ENCODE data around the gene TNFSF9. TPM values are rescaled to one million over a fixed set of nuclear protein-coding genes. Genes with fewer than 3 reads are reported as not detected.
"Not testable (repeated sequence)": the region's sequence is repeated elsewhere in the genome, so short reads cannot be mapped to it uniquely, and the experiment has no call there.

TNFSF9 gene
- total RNA-seq, 2 experiments from 2014 or later: 2.6 to 3.7 TPM

GRCh38 chr19:6577476-6578125, 46.8 kb downstream of the TNFSF9 start:
- ATAC-seq (ENCODE audit: low read depth) (peak; percentile 89), DNase-seq (no peak)
- H3K27me3 Mint-ChIP-seq: peaks cover 4% of the 10 kb centered on the region
- no peaks in the 10 kb centered on the region for H3K36me3 Mint-ChIP-seq
- H3K9me3 Mint-ChIP-seq: no peaks in the 10 kb centered on the region
- no peak overlapping the region for H3K27ac Mint-ChIP-seq
- no peak overlapping the region for H3K4me3 Mint-ChIP-seq
- H3K4me1 Mint-ChIP-seq: peaks cover 2% of the 10 kb centered on the region
- POLR2A ChIA-PET: interaction anchor here (2.1 kb wide), 1 partner anchor 10 kb away, joined by 6 read pairs; no protein-coding TSS in a partner anchor

GRCh38 chr19:6579450-6580178, 48.8 kb downstream of the TNFSF9 start:
- no peaks in the 10 kb centered on the region for H3K36me3 Mint-ChIP-seq
- POLR2A ChIA-PET: no interaction called here
- H3K4me1 Mint-ChIP-seq: peaks cover 2% of the 10 kb centered on the region
- peaks cover 4% of the 10 kb centered on the region for H3K27me3 Mint-ChIP-seq
- no peak overlapping the region for H3K27ac Mint-ChIP-seq
- no peak overlapping the region for H3K4me3 Mint-ChIP-seq
- DNase-seq (no peak), ATAC-seq (ENCODE audit: low read depth) (no peak)
- H3K9me3 Mint-ChIP-seq: no peaks in the 10 kb centered on the region

- no peak overlapping the region for H3K4me3 Mint-ChIP-seq
- H3K36me3 Mint-ChIP-seq: no peaks in the 10 kb centered on the region
- no peak overlapping the region for H3K27ac Mint-ChIP-seq
- peaks cover 4% of the 10 kb centered on the region for H3K27me3 Mint-ChIP-seq
- no peaks in the 10 kb centered on the region for H3K9me3 Mint-ChIP-seq
- POLR2A ChIA-PET: no interaction called here
- no peak for ATAC-seq (ENCODE audit: low read depth)
- peaks cover 2% of the 10 kb centered on the region for H3K4me1 Mint-ChIP-seq
- no peak for DNase-seq
These were observed 49.5 kb downstream of the TNFSF9 start for GRCh38 chr19:6580313-6580712.

- DNase-seq; H3K36me3 Mint-ChIP-seq; H3K27ac Mint-ChIP-seq; H3K9me3 Mint-ChIP-seq; ATAC-seq (ENCODE audit: low read depth); H3K4me3 Mint-ChIP-seq: not testable (repeated sequence)
- Mint-ChIP-seq H3K4me1 (peaks cover 11% of the 10 kb centered on the region), H3K27me3 (peaks cover 14% of the 10 kb centered on the region)
- POLR2A ChIA-PET: interaction anchor here (0.6 kb wide), 1 partner anchor 47 kb away, joined by 3 read pairs; no protein-coding TSS in a partner anchor
These were observed 52.0 kb downstream of the TNFSF9 start for GRCh38 chr19:6582515-6583484.

Other genes starting within 250 kb of the TNFSF9 start
- gene ACER1, start 197.4 kb upstream of the TNFSF9 start, total RNA-seq: under 1 TPM; 0.54 to 0.55 TPM
- gene CLPP, start 169.5 kb upstream of the TNFSF9 start, total RNA-seq: 100 to 1,000 TPM; 112 to 126 TPM
- 10 to 100 TPM; 52.0 to 55.7 TPM for gene ALKBH7, start 158.2 kb upstream of the TNFSF9 start, total RNA-seq
- 1 to 10 TPM; 2.4 to 2.7 TPM for gene PSPN, start 155.1 kb upstream of the TNFSF9 start, total RNA-seq
- 10 to 100 TPM; 67.3 to 72.8 TPM for gene GTF2F1, start 137.9 kb upstream of the TNFSF9 start, total RNA-seq
- 100 to 1,000 TPM; 266 to 268 TPM for gene KHSRP, start 106.2 kb upstream of the TNFSF9 start, total RNA-seq
- 1 to 10 TPM in 1 of 2 experiments, under 1 TPM in 1; 0.91 to 1.0 TPM for gene SLC25A41, start 97.3 kb upstream of the TNFSF9 start, total RNA-seq
- 10 to 100 TPM; 35.5 to 38.3 TPM for gene SLC25A23, start 71.2 kb upstream of the TNFSF9 start, total RNA-seq
- gene CRB3, start 66.8 kb upstream of the TNFSF9 start, total RNA-seq: 1 to 10 TPM; 2.7 to 3.5 TPM
- 100 to 1,000 TPM; 126 to 130 TPM for gene DENND1C, start 49.2 kb upstream of the TNFSF9 start, total RNA-seq
- 10 to 100 TPM in 1 of 2 experiments, 1 to 10 TPM in 1; 8.7 to 11.6 TPM for gene TUBB4A, start 28.7 kb upstream of the TNFSF9 start, total RNA-seq
- 1 to 10 TPM; 6.9 to 7.7 TPM for gene CD70, start 60.1 kb downstream of the TNFSF9 start, total RNA-seq
- gene TNFSF14, start 139.1 kb downstream of the TNFSF9 start, total RNA-seq: 10 to 100 TPM; 30.7 to 33.4 TPM
- 1 to 10 TPM; 2.0 to 2.1 TPM for gene C3, start 189.6 kb downstream of the TNFSF9 start, total RNA-seq
- gene GPR108, start 206.6 kb downstream of the TNFSF9 start, total RNA-seq: 10 to 100 TPM; 82.8 to 91.7 TPM
- gene TRIP10, start 208.7 kb downstream of the TNFSF9 start, total RNA-seq: 10 to 100 TPM; 10.1 to 10.7 TPM
- gene SH2D3A, start 236.4 kb downstream of the TNFSF9 start, total RNA-seq: 10 to 100 TPM; 35.5 to 35.7 TPM
- 100 to 1,000 TPM; 108 to 113 TPM for gene VAV1, start 241.7 kb downstream of the TNFSF9 start, total RNA-seq

Data from activated naive CD8-positive, alpha-beta T cell treated with anti-CD3 and anti-CD28 coated beads, Interleukin-2, amount 10 ng/mL, durations not matched to agents 7 days and 5 days (primary cell).